Measurements from ENCODE around the gene DSP.

DSP gene

GRCh38 chr6:7591770-7592169 lies 50.3 kb downstream of the DSP start:
- no peak for DNase-seq (ENCODE audit: low read depth)

GRCh38 chr6:7593229-7593628 lies 51.8 kb downstream of the DSP start:
- DNase-seq (ENCODE audit: low read depth), result no peak

GRCh38 chr6:7594579-7595125 lies 53.2 kb downstream of the DSP start:
- DNase-seq (ENCODE audit: low read depth), result no peak

GRCh38 chr6:7604003-7604402 lies 62.5 kb downstream of the DSP start:
- no peak for DNase-seq (ENCODE audit: low read depth)

- no peak for DNase-seq (ENCODE audit: low read depth)
Measured at GRCh38 chr6:7604506-7604905, 63.0 kb downstream of the DSP start.

DNA sequence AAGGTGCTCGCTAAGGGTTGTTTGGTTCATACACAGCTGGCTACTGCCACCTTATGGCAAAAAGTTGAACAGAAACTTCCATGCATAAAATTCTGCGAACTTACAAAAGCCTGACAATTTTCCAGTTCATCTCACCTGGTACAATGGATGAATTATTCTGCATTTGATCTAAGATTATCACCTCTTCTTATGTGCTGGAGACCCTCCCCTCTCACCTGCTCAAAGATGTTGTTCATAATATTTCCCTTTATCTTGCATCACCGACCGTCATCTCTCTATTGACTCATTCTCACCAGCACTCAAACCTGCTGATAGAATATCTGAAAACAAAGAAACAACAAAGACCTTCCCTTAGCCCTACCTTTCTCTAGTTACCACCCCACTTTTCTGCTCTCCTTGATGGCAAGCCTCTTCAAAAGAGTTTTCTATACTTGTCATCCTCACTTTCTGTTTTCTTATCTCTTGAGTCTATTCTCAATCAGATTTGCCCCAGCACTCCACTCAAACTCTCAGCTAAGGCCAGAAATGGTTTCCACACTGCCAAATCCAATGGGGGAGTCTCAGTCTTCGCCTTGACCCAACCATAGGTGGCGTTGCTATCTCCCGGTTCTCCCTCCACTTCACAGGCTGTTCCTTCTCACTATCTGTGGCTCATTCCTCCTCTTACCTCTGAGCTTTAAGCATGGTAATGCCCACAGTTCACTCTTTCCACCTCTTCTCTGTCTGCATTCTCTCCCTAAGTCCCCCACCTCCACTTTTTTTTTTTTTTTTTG lies 74.3 kb downstream of the DSP start:
- no peak for DNase-seq (ENCODE audit: low read depth)

- DNase-seq (ENCODE audit: low read depth), result no peak
Measured at GRCh38 chr6:7617801-7618764, 76.6 kb downstream of the DSP start.

DNA sequence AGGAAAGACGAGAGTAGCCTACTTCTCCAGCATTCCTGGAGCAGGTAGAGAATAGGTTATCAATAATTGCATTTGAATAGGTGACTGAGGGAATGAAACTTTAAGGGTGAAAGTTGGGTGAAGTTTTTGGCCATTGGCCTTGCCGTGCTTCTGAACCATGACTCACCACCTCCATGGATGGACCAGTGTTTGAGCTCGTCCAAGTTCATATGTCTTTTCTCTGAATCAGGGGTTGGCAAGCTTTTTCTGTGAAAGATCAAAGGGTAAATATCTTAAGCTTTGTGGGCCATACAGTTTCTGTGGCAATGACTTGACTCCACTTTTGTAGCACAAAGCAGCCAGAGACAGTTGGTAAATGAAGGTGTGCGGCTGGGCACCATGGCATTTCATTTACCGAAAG lies 80.3 kb downstream of the DSP start:
- DNase-seq (ENCODE audit: low read depth), result no peak

GRCh38 chr6:7624796-7625710 lies 83.6 kb downstream of the DSP start:
- no peak for DNase-seq (ENCODE audit: low read depth)

- DNase-seq (ENCODE audit: low read depth), result no peak
Measured at GRCh38 chr6:7628479-7628878, 87.0 kb downstream of the DSP start.

GRCh38 chr6:7628909-7629308 lies 87.4 kb downstream of the DSP start:
- no peak for DNase-seq (ENCODE audit: low read depth)

DNA sequence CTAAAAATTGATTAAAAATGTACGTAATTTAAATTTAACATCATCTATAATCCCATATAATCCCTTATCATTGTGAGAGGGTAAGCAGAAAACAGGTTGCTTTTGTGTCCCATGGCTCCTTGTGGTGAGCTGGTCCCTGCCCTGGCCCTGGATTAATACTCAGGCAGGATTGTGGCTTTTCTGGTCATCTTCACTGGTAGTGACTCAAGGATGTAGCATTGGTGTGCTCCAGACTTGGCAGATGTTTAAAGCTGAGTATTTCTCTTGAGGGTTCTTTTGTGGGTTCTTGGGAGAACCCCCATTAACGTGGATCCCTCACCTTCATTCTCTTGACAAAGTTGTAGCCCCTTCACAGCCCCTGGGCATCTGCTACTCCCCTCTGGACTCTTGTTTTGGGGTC lies 87.8 kb downstream of the DSP start:
- DNase-seq (ENCODE audit: low read depth), result no peak

DNA sequence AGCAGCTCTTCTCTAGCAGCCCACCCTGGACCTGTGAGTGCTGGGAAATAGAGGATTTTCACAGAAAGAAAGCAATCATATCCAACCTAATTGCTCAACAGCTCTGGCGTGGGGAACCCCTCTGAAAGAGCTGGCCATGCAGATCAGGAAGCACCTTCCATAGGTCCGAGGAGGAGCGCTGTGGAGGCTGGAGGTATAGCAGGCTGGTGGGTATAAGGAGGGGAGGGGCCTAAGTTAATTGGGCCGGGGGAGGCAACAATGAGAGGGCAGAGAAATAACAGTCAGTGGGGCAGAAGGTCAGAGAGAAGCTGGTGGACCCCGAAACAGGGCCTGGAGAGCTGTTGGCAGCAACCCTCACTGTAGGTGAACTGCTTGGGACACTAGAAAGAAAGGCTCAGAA lies 89.3 kb downstream of the DSP start:
- no peak for DNase-seq (ENCODE audit: low read depth)

GRCh38 chr6:7631466-7631865 lies 90.0 kb downstream of the DSP start:
- no peak for DNase-seq (ENCODE audit: low read depth)

GRCh38 chr6:7632501-7633290 lies 91.2 kb downstream of the DSP start:
- DNase-seq (ENCODE audit: low read depth), result no peak

DNA sequence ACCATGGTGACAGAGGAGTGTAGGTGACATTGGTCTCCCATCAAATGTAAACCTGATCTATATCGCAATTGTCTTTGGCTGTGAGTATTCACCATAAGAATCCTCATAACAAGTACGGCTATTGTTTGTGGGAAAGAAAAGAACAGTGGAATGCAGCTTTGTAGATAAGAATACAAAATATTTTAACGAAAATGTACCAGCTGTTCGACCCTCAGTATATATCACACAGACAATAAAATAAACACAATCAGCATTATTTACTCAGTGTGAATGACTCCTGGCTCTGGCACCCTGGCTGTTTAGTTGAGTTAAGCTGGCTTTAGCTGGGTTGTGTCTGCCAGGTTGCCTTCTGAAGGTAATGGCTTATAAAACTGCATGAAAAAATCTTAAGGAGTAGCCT lies 91.9 kb downstream of the DSP start:
- DNase-seq (ENCODE audit: low read depth), result no peak

DNA sequence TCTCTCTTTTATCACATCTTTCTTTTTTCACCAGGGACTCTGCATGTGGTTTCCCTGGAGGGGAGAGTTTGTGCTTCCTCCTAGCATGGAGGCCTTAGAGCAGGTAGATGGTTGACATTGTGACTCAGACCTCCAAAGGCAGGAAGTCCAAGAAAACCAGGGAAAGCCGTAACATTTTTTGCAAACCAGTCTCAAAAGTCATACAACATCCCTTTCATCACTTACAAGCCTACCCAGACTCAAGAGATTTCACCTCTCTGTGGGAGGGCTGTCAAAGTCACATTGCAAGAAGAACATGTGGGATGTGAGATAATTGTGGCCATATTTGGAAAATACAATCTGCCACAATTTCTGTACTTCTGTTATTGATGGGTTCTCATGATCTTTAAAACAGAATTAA lies 94.7 kb downstream of the DSP start:
- DNase-seq (ENCODE audit: low read depth), result no peak
